ENCODE results near the gene PLA2G4C.

PLA2G4C gene

DNA sequence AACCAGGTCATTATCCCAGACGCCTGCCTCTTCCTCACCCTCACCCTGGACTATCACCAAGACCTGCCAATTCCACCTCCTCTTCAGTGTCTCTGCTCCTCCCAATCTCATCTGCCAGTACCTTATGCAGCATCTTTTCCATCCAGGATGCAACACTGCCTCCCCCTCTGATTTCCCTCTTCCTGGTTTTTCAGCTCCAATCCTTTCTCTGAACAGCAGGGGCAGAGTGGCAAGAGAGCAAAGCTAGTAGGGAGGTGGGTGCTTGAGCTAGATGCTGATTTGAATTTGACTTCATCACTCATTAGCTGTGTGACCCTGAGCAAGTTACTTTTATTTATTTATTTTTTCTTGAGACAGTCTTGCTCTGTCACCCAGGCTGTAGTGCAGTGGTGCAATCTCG lies 41.2 kb downstream of the PLA2G4C start:
- TF ChIP-seq TAF1 (IDR thresholded peaks at IDR 0.05; ENCODE audit: low read depth), result no peak

DNA sequence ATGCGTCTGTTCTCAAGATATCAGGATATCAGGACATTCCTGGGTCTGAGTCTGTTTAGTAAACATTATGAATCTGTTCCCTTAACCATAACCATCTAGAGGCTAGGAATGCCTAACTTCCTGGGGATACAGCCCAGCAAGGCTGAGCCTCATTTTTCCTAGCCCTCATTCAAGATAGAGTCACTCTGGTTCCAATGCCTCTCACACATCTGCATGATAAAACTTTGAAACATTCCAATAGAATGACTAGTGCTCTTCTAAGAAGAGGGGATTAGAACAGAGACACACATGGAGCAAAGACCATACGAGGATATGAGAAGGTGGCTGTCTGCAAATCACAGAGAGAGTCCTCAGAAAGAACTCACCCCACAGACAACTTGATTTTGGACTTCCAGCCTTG lies 46.1 kb downstream of the PLA2G4C start:
- TF ChIP-seq RAD21 (IDR thresholded peaks at IDR 0.05; ENCODE audit: low read depth) (no peak), FOXM1 (IDR thresholded peaks at IDR 0.05; ENCODE audit: borderline replicate concordance, low read depth) (no peak), CEBPB (IDR thresholded peaks at IDR 0.05) (no peak), NFIC (IDR thresholded peaks at IDR 0.05) (no peak), ZBTB7A (IDR thresholded peaks at IDR 0.05; ENCODE audit: low read depth) (no peak), EP300 (IDR thresholded peaks at IDR 0.05; ENCODE audit: borderline replicate concordance) (no peak), EGR1 (IDR thresholded peaks at IDR 0.05) (no peak), TEAD4 (IDR thresholded peaks at IDR 0.05) (no peak), YY1 (IDR thresholded peaks at IDR 0.05; ENCODE audit: low read depth) (no peak), TAF1 (IDR thresholded peaks at IDR 0.05; ENCODE audit: low read depth) (no peak), TCF12 (IDR thresholded peaks at IDR 0.05; ENCODE audit: low read depth) (no peak), CREB1 (IDR thresholded peaks at IDR 0.05; ENCODE audit: low read depth) (no peak)
- TF ChIP-seq, protein P1, sequence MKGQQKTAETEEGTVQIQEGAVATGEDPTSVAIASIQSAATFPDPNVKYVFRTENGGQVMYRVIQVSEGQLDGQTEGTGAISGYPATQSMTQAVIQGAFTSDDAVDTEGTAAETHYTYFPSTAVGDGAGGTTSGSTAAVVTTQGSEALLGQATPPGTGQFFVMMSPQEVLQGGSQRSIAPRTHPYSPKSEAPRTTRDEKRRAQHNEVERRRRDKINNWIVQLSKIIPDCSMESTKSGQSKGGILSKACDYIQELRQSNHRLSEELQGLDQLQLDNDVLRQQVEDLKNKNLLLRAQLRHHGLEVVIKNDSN (IDR thresholded peaks at IDR 0.05), result no peak
- TF ChIP-seq, protein P2, sequence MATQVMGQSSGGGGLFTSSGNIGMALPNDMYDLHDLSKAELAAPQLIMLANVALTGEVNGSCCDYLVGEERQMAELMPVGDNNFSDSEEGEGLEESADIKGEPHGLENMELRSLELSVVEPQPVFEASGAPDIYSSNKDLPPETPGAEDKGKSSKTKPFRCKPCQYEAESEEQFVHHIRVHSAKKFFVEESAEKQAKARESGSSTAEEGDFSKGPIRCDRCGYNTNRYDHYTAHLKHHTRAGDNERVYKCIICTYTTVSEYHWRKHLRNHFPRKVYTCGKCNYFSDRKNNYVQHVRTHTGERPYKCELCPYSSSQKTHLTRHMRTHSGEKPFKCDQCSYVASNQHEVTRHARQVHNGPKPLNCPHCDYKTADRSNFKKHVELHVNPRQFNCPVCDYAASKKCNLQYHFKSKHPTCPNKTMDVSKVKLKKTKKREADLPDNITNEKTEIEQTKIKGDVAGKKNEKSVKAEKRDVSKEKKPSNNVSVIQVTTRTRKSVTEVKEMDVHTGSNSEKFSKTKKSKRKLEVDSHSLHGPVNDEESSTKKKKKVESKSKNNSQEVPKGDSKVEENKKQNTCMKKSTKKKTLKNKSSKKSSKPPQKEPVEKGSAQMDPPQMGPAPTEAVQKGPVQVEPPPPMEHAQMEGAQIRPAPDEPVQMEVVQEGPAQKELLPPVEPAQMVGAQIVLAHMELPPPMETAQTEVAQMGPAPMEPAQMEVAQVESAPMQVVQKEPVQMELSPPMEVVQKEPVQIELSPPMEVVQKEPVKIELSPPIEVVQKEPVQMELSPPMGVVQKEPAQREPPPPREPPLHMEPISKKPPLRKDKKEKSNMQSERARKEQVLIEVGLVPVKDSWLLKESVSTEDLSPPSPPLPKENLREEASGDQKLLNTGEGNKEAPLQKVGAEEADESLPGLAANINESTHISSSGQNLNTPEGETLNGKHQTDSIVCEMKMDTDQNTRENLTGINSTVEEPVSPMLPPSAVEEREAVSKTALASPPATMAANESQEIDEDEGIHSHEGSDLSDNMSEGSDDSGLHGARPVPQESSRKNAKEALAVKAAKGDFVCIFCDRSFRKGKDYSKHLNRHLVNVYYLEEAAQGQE (IDR thresholded peaks at IDR 0.05; ENCODE audit: low read depth), result no peak
- TF ChIP-seq, protein P3, sequence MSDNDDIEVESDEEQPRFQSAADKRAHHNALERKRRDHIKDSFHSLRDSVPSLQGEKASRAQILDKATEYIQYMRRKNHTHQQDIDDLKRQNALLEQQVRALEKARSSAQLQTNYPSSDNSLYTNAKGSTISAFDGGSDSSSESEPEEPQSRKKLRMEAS (IDR thresholded peaks at IDR 0.05), result no peak

DNA sequence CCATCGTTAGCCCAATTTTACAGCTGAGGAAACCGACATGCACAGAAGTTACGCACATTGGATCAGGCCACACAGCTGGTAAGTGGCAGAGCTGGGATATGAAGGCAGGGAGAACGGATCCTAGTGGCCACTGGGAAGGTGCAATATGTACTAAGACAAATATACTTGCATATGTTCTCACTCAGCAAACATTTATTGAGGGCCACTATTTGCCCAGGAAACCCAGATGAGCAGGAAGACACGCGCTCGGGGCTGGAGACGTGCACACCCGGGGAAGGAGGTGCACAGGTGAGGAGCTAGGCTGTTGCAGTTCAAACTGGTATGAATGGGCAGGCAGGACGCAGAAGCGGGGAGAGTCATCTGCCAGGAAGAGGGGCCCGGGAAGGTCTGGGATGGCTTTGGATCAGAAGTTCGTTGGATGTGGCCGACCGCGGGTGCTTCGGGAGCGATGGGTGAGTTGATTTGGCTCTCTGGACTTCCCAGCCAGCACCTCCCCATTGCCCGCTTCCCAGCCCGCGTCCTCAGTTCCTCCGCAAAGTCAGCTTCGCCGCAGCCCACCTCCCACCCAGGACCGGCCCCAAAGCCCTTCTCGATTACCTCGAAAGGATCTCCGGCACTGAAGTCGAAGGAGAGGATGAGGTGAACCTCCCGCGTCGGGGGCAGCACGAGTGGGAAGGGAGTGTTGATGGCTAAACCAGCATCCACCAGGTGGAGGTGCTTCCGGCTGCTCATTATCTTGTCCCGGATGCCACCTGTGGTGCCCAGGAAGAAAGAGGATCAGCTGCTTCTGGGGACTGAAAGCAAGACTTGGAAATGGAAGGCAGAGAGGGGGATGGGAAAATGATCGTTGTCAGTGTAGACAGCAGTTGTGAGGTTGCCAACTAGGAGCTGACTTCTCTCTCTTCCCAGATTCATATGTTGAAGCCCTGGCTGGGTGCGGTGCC lies 48.9 kb downstream of the PLA2G4C start:
- no peak for TF ChIP-seq RAD21 (IDR thresholded peaks at IDR 0.05; ENCODE audit: low read depth)
- TF ChIP-seq EP300 (IDR thresholded peaks at IDR 0.05; ENCODE audit: borderline replicate concordance), result no peak
- TF ChIP-seq, protein P1 (IDR thresholded peaks at IDR 0.05), result no peak
- TF ChIP-seq, protein P2 (IDR thresholded peaks at IDR 0.05; ENCODE audit: low read depth), result no peak
- TF ChIP-seq CREB1 (IDR thresholded peaks at IDR 0.05; ENCODE audit: low read depth), result no peak
- TF ChIP-seq YY1 (IDR thresholded peaks at IDR 0.05; ENCODE audit: low read depth), result no peak
- TF ChIP-seq, protein P3 (IDR thresholded peaks at IDR 0.05), result no peak
- no peak for TF ChIP-seq FOXM1 (IDR thresholded peaks at IDR 0.05; ENCODE audit: borderline replicate concordance, low read depth)
- TF ChIP-seq NFIC (IDR thresholded peaks at IDR 0.05), result no peak
- TF ChIP-seq EGR1 (IDR thresholded peaks at IDR 0.05), result no peak
- no peak for TF ChIP-seq CEBPB (IDR thresholded peaks at IDR 0.05)

DNA sequence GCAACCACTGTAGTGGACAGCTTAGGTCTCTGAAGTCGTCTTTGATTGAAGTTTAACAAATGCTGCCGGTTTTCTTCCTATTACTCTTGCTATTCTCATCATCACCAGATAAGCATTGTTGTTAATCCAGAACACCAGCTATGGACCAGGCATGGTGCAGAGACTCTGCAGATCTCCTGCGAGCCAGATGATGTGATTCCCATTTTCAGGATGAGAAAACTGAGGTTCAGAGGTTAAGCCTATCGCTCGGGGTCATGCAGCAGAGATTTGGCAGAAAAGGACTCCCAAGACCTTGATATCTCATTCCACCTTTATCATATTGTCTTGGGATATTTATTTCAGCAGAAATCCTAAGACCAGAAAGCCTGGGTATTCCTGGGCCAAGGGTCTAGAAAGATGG lies 50.2 kb downstream of the PLA2G4C start:
- TF ChIP-seq, protein P3 (IDR thresholded peaks at IDR 0.05), result no peak
- TF ChIP-seq EP300 (IDR thresholded peaks at IDR 0.05; ENCODE audit: borderline replicate concordance), result no peak
- TF ChIP-seq FOXM1 (IDR thresholded peaks at IDR 0.05; ENCODE audit: borderline replicate concordance, low read depth), result no peak
- no peak for TF ChIP-seq RAD21 (IDR thresholded peaks at IDR 0.05; ENCODE audit: low read depth)
- TF ChIP-seq CEBPB (IDR thresholded peaks at IDR 0.05), result no peak

DNA sequence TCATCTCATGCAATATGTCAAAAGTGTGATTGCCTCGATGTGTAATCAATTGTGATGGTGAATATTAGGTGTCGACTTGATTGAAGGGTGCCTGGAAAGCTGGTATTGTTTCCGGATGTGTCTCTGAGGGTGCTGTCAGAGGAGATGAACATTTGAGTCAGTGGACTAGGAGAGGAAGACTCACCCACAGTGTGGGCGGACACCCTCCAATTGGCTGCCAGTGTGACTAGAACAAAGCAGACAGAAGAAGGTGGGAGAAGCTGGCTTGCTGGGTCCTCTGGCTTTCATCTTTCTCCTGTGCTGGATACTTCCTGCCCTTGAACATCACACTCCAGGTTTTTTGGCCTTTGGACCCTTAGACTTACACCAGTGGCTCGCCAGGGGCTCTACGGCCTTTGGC lies 51.3 kb downstream of the PLA2G4C start:
- TF ChIP-seq, protein P2 (IDR thresholded peaks at IDR 0.05; ENCODE audit: low read depth), result no peak
- TF ChIP-seq YY1 (IDR thresholded peaks at IDR 0.05; ENCODE audit: low read depth) (no peak), CEBPB (IDR thresholded peaks at IDR 0.05) (no peak), ZBTB7A (IDR thresholded peaks at IDR 0.05; ENCODE audit: low read depth) (no peak), EGR1 (IDR thresholded peaks at IDR 0.05) (no peak), TAF1 (IDR thresholded peaks at IDR 0.05; ENCODE audit: low read depth) (no peak), FOXM1 (IDR thresholded peaks at IDR 0.05; ENCODE audit: borderline replicate concordance, low read depth) (no peak), EP300 (IDR thresholded peaks at IDR 0.05; ENCODE audit: borderline replicate concordance) (no peak), CREB1 (IDR thresholded peaks at IDR 0.05; ENCODE audit: low read depth) (no peak), TCF12 (IDR thresholded peaks at IDR 0.05; ENCODE audit: low read depth) (no peak), RAD21 (IDR thresholded peaks at IDR 0.05; ENCODE audit: low read depth) (no peak), TEAD4 (IDR thresholded peaks at IDR 0.05) (no peak), NFIC (IDR thresholded peaks at IDR 0.05) (no peak)
- TF ChIP-seq, protein P1 (IDR thresholded peaks at IDR 0.05), result no peak
